Stimulated activated CD8-positive, alpha-beta memory T cell treated with anti-CD3 and anti-CD28 coated beads, Interleukin-7, amount 100 ng/mL, for 24 hours (primary cell): ENCODE data around the gene HTR3D.
"Not testable (repeated sequence)": the region's sequence is repeated elsewhere in the genome, so short reads cannot be mapped to it uniquely, and the experiment has no call there.

Experiments used
- DNase-seq: peaks from one replicate; pipeline ENCODE4 v3.0.0-alpha.2; 2020; ENCODE audit warnings: low read depth

Gene HTR3D

DNA sequence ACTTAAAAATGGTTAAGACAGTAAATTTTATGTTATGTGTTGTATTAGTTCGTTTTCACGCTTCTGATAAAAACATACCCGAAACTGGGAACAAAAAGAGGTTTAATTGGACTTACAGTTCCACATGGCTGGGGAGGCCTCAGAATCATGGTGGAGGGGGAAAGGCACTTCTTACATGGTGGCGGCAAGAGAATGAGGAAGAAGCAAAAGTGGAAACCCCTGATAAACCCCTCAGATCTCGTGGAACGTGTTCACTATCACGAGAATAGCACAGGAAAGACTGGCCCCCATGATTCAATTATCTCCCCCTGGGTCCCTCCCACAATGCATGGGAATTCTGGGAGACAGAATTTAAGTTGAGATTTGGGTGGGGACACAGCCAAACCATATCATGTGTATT lies 39.6 kb downstream of the HTR3D start:
- not testable (repeated sequence) for DNase-seq

DNA sequence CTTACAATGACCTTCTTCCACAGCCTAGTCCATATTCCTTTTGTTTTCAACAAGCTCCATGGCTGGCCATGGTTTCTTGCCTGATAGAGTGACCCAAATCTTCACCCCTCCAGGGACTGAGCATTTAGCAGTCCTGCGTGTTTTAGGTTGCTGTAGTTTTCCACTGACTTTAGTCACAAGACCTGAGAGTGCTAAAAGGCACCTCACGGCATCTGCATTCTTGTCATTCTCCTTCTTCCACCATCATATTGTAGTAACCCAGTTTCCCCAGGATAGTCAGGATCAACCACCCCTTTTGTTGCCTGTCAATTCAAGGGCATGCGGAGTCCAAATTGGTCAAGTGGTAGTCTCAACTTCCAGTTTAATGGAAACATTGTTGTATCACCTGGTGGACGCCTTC lies 42.1 kb downstream of the HTR3D start:
- no peak for DNase-seq

DNA sequence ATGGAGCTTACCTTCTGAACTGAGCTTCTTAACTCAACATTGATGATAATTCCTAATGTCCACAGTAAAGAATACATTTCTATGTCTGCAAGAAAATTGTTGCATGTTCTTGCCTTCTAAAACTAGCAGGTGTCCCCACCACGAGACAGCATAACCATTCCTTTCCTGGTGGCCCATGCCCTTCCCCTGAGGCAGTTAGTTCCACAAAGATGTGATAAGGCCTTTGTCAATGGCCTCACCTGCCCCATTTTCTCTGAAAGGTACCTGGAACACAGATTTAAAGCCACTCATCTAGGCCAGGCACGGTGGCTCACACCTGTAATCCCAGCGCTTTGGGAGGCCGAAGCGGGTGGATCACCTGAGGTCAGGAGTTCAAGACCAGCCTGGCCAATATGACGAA lies 44.4 kb downstream of the HTR3D start:
- no peak for DNase-seq

DNA sequence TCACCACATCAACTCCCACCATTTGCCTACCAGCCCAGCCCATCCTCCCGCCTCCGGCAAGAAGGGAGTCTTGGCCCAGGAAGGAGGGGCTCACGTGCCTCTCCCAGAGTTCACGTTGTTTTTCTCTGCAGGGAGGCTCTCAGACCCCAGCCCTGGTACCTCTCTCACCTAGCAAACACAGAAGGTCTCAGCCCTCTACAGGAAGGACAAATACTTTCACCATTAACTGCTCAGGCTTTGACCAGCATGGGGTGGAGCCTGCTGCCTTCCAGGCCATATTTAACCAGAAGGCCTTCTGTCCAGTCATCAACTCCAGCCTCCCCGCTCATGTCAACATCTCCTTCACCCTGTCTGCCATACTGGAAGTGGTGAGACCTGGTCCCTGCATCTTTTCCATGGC lies 46.3 kb downstream of the HTR3D start:
- no peak for DNase-seq

DNA sequence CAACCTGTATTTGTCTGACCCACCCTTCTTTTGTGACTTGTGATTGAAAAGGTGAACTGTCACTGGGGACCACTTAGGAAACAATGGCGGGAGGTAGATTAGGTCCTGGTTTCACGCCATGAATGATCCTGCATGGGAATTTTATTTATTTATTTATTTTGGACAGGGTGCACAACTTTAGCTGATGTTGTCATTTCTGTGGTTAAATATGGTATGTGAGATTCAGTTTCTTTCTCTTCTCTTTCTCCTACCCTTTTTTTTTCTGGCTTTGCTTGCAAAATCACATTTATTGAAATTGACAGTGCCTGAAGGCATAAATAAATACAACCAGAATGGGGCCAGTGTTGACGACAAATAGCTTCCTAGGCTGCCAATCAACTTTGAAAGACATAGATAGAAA lies 47.3 kb downstream of the HTR3D start:
- DNase-seq: no peak

DNA sequence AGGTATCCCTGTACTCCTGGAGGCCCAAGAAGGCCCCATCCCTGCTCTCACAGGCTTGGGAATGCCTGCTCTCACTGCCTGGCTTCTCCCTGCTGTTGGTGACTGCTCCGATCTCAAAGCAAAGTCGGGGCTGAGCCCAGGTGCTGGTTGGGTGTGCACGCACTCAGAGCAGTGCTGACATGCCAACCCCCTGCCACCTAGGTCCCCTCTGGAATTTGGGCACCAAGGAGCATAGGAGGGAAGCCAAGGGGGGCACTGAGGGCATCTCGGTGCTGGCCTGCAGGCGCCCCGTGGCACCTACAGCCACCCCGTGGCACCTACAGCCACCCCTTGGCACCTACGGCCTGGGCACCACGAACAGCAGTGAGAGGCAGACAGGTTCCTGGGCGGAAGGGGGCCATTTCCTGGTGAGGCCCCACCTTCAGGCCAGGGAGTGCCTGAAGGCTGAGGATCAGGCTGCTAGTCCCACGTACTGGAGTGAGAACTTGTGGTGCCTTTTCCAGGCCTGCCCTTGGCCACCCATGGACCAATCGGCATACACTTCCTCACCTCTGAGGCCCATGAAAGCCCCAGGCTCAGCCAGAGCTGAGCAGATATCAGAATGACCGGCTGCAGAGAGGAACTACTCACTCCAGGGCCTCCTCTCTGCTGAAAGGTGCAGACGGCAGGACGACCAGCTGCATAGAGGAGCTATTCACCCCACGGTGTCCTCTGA lies 49.7 kb downstream of the HTR3D start:
- no peak for DNase-seq

DNA sequence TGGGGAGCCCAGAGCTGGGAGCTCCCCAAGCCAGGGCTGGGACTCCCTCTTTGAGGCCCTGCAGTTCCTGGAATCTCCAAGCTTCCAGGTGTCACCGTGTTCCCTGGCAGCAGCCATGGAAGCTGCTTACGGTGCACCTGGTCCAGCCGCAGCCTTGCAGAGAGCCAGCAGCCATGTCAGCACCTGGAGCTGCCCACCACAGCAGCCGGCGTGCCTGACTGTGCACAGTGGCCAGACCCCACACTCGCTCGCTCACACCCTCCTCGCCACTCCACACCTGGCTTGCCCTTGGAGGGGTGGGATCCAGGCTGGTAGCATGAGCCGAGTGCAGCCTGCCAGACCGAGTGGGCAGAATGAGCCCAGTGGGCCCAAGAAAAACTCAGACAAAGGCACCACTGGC lies 50.5 kb downstream of the HTR3D start:
- no peak for DNase-seq

DNA sequence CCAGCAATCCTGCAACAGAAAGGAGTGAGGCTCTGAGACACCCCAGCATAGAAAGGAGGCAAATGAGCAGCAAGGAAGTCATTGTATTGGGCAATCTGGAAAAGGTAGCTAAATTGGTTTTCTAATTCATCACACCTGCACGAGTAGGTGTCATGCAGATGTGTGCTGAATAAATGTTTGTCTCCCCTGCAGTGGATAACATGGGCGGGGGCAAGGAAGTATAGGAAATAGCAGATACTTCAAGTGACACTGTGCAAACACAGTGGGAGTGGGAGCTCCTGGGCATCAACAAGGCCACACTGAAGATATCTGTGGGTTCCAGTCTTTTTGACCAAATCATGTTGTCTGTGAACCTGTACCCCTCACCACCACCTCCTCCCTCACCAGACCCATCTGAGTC lies 50.9 kb downstream of the HTR3D start:
- DNase-seq: no peak

DNA sequence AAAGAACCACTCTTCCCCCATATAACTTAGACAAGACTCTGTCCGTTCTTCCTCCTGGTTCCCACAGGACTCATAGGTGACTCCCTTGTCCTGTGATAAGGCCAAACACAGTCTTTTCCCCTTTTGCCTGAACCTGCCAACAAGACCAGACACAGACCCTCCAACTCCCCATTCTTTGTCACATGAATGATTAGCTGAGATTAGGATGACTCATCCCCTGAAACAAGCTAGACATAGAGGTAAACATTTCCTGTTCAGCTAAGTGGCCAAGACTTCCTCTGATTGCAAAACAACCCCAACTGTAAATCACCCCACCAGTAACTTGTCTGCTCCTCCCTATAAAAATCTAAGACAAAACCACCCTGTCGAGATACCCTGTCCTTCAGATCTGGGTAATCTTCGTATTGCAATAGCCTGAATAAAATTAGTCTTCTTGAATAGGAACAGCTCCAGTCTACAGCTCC lies 53.9 kb downstream of the HTR3D start:
- no peak for DNase-seq
